Right kidney (tissue), 1 donor: ENCODE results near the gene SMYD3.

Experiments
- DNase-seq: peaks from one replicate; pipeline ENCODE4 v3.0.0-alpha.2; 2016

The SMYD3 gene

GRCh38 chr1:245704765-245705164 lies 802.3 kb downstream of the SMYD3 start:
- no peak for DNase-seq

- no peak for DNase-seq
Observed at GRCh38 chr1:245704341-245704740, 802.7 kb downstream of the SMYD3 start.

- no peak for DNase-seq
Observed at GRCh38 chr1:245702346-245702745, 804.7 kb downstream of the SMYD3 start.

GRCh38 chr1:245701631-245702030 lies 805.4 kb downstream of the SMYD3 start:
- no peak for DNase-seq

GRCh38 chr1:245700631-245701030 lies 806.4 kb downstream of the SMYD3 start:
- DNase-seq, result no peak
